Smooth muscle cell (in vitro differentiated cells): Measurements from ENCODE around the gene MEIS1. TPM values are rescaled to one million over a fixed set of nuclear protein-coding genes. Genes with fewer than 3 reads are reported as not detected.
A peak's percentile ranks its signal among the peaks of the same experiment; 100 is the strongest.

Source experiments
- DNase-seq: peaks from one replicate; lab custom pipeline; 2025; ENCODE audit not compliant: unreplicated experiment; lab: John Stamatoyannopoulos, UW
- H2AFZ ChIP-seq: fragments of 200-600 bp; sonication (generic); 2 replicates; pipeline ENCODE4 v1.6.0; 2016; ENCODE audit warnings: antibody characterized with exemption, low read depth, mild to moderate bottlenecking
- H3F3A ChIP-seq: fragments of 200-600 bp; sonication (generic); 2 replicates; pipeline ENCODE4 v1.6.0; 2017; ENCODE audit warnings: antibody characterized with exemption, low read depth
- H3K27ac ChIP-seq: fragments of 200-600 bp; sonication (generic); 2 replicates; pipeline ENCODE4 v1.5.1; 2016; ENCODE audit warnings: low read depth, mild to moderate bottlenecking
- H3K27me3 ChIP-seq: fragments of 200-600 bp; sonication (generic); 2 replicates; pipeline ENCODE4 v1.6.1; 2016; ENCODE audit warnings: low read depth, mild to moderate bottlenecking
- H3K36me3 ChIP-seq: fragments of 200-600 bp; sonication (generic); 2 replicates; pipeline ENCODE4 v1.5.1; 2016; ENCODE audit warnings: low read depth
- H3K4me1 ChIP-seq: fragments of 200-600 bp; sonication (generic); 2 replicates; pipeline ENCODE4 v1.5.1; 2016; ENCODE audit warnings: low read depth
- H3K4me2 ChIP-seq: fragments of 200-600 bp; sonication (generic); 2 replicates; pipeline ENCODE4 v1.6.0; 2016; ENCODE audit warnings: mild to moderate bottlenecking
- H3K4me3 ChIP-seq: fragments of 200-600 bp; sonication (generic); 2 replicates; pipeline ENCODE4 v1.5.1; 2016; ENCODE audit warnings: mild to moderate bottlenecking
- H3K79me2 ChIP-seq: fragments of 200-600 bp; sonication (generic); 2 replicates; pipeline ENCODE4 v1.6.0; 2016; ENCODE audit warnings: low read depth, mild to moderate bottlenecking
- H3K9ac ChIP-seq: fragments of 200-600 bp; sonication (generic); 2 replicates; pipeline ENCODE4 v1.6.0; 2016; ENCODE audit warnings: low read depth
- H3K9me3 ChIP-seq: fragments of 200-600 bp; sonication (generic); replicated peaks from 2 replicates; pipeline ENCODE4 v1.5.1; 2016; ENCODE audit warnings: low read depth
- H4K20me1 ChIP-seq: fragments of 200-600 bp; sonication (generic); 2 replicates; pipeline ENCODE4 v1.6.0; 2016; ENCODE audit warnings: low read depth
- WGBS: methylation state at CpG from one replicate; pipeline ENCODE4 v1.1.7; 2016; ENCODE audit warnings: low lambda C conversion rate; 5-methylcytosine and 5-hydroxymethylcytosine counted together
- polyA plus RNA-seq: library from polyadenylated mRNA; unstranded; fragments of >200 nt; fragmentation: Nextera tagmentation; extraction: Ambion mirVana; gene quantifications from 2 replicates; pipeline ENCODE4 v1.2.1, GENCODE V29; 2016
- total RNA-seq: library from RNA; depleted of rRNA; stranded (reverse); fragments of >200 nt; gene quantifications from 2 replicates; pipeline ENCODE4 v1.2.3, GENCODE V29; 2014
- TF ChIP-seq, protein P1 (sequence below): fragments of 200-600 bp; sonication (generic); IDR thresholded peaks from 2 replicates; pipeline ENCODE4 v1.5.1; 2017; ENCODE audit warnings: borderline replicate concordance, mild to moderate bottlenecking, antibody characterized with exemption; ENCODE audit not compliant: insufficient read depth, poor library complexity, severe bottlenecking

Gene MEIS1
- total and polyA plus RNA-seq, 2 experiments from 2014 or later: 15.6 to 15.8 TPM

- Histone ChIP-seq H4K20me1 (no peaks in the 10 kb centered on the region), H3K4me1 (peaks cover 48% of the 10 kb centered on the region), H2AFZ (peak overlapping the region; percentile 39), H3K9ac (no peak overlapping the region), H3K9me3 (no peaks in the 10 kb centered on the region), H3K4me3 (peak overlapping the region; percentile 56), H3K27me3 (peaks cover 83% of the 10 kb centered on the region), H3K27ac (no peak overlapping the region), H3K79me2 (no peaks in the 10 kb centered on the region), H3K4me2 (peak overlapping the region; percentile 93), H3F3A (peaks cover 4% of the 10 kb centered on the region), H3K36me3 (no peaks in the 10 kb centered on the region)
- DNase-seq: no peak
- TF ChIP-seq, protein P1, sequence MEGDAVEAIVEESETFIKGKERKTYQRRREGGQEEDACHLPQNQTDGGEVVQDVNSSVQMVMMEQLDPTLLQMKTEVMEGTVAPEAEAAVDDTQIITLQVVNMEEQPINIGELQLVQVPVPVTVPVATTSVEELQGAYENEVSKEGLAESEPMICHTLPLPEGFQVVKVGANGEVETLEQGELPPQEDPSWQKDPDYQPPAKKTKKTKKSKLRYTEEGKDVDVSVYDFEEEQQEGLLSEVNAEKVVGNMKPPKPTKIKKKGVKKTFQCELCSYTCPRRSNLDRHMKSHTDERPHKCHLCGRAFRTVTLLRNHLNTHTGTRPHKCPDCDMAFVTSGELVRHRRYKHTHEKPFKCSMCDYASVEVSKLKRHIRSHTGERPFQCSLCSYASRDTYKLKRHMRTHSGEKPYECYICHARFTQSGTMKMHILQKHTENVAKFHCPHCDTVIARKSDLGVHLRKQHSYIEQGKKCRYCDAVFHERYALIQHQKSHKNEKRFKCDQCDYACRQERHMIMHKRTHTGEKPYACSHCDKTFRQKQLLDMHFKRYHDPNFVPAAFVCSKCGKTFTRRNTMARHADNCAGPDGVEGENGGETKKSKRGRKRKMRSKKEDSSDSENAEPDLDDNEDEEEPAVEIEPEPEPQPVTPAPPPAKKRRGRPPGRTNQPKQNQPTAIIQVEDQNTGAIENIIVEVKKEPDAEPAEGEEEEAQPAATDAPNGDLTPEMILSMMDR: no peak
- under 1% methylated on average over 53 of the region's 57 CpGs for WGBS
Measured at GRCh38 chr2:66581339-66582103, 146.6 kb downstream of the MEIS1 start.

GRCh38 chr2:66582104-66582986 is 147.4 kb downstream of the MEIS1 start:
- WGBS: 11% methylated on average over 36 of the region's 36 CpGs
- H3K4me2 ChIP-seq: peak overlapping the region; percentile 93

DNA sequence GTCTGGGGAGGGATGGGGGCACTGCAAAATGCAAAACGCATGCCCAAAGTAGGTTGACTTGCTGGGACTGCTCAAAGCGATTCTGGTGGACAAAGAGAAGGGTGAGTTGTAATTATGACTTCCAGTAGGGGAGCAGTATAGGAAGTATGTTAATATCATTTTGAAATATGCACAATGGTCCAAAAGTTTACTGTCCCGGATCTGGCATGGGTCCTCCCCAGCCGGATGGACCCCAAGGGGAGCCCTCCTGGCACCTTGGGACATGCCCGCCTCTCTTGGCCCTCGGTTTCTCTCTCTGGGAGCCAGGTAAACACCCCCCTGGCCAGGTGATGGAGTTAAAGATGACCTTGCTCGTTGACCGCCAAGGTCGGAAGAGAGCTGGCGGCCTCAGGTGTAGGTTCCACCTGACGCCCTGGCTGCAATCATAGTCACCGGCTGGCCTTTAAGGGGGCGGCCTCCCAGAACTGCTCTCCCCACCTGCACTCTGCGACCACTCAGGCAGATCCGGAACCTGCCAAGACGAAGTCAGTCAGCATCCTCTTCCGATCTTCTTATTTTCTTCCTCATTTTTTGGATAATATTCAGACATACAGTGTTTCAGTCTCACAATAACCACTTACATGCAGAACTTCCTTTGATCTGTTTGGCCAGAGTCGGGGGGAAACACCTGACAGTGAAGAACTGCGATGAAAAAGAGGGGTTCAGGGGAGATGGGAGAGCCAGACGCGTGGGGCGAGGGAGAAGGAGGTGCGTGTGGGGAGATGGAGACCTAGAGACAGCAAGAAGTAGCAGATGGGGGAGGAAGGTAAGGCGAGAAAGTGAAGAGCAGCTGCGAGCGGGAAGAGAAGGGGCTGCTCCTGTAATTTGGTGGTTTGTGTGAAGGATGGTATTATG is 148.3 kb downstream of the MEIS1 start:
- H3F3A ChIP-seq: peaks cover under 1% of the 10 kb centered on the region
- H2AFZ ChIP-seq: peak overlapping the region; percentile 13
- H3K36me3 ChIP-seq: no peaks in the 10 kb centered on the region
- TF ChIP-seq, protein P1: no peak
- no peak overlapping the region for H3K9ac ChIP-seq
- H3K4me1 ChIP-seq: peaks cover 35% of the 10 kb centered on the region
- H3K4me2 ChIP-seq: peak overlapping the region; percentile 93
- H4K20me1 ChIP-seq: no peaks in the 10 kb centered on the region
- H3K4me3 ChIP-seq: peak overlapping the region; percentile 56
- H3K79me2 ChIP-seq: no peaks in the 10 kb centered on the region
- H3K9me3 ChIP-seq: no peaks in the 10 kb centered on the region
- DNase-seq: no peak
- 19% methylated on average over 26 of the region's 26 CpGs for WGBS
- no peak overlapping the region for H3K27ac ChIP-seq
- peaks cover 68% of the 10 kb centered on the region for H3K27me3 ChIP-seq

More at GRCh38 chr2:66582104-66582986, 147.4 kb downstream of the MEIS1 start:
- DNase-seq: no peak
- peaks cover 4% of the 10 kb centered on the region for H3F3A ChIP-seq
- no peaks in the 10 kb centered on the region for H3K9me3 ChIP-seq
- peak overlapping the region; percentile 39 for H2AFZ ChIP-seq
- no peaks in the 10 kb centered on the region for H4K20me1 ChIP-seq
- H3K4me3 ChIP-seq: peak overlapping the region; percentile 56
- H3K9ac ChIP-seq: no peak overlapping the region
- peaks cover 43% of the 10 kb centered on the region for H3K4me1 ChIP-seq
- no peaks in the 10 kb centered on the region for H3K36me3 ChIP-seq
- no peaks in the 10 kb centered on the region for H3K79me2 ChIP-seq
- H3K27me3 ChIP-seq: peaks cover 77% of the 10 kb centered on the region
- H3K27ac ChIP-seq: no peak overlapping the region
- TF ChIP-seq, protein P1: no peak
